Duodenal mucosa (tissue), 2 donors: ENCODE measurements around the gene YIPF3.
A peak's percentile ranks its signal among the peaks of the same experiment; 100 is the strongest.

Source experiments
- H3K27ac ChIP-seq: one replicate; pipeline ENCODE4 v1.7.0; 2013; ENCODE audit warnings: low read depth, low read length
- H3K27me3 ChIP-seq, 2 donors: one replicate each; pipeline ENCODE4 v1.7.0; 2013; ENCODE audit warnings: low read length in 2 of 2, control low read depth in 1 of 2; ENCODE audit not compliant: insufficient read depth in 2 of 2, control insufficient read depth in 1 of 2
- H3K36me3 ChIP-seq, 2 donors: one replicate each; pipeline ENCODE4 v1.7.0; 2013; ENCODE audit warnings: low read length in 2 of 2, control low read depth in 1 of 2; ENCODE audit not compliant: insufficient read depth in 2 of 2, control insufficient read depth in 1 of 2
- H3K4me1 ChIP-seq, 2 donors: one replicate each; pipeline ENCODE4 v1.7.0; 2013; ENCODE audit warnings: low read length in 2 of 2, control low read depth in 1 of 2; ENCODE audit not compliant: insufficient read depth in 2 of 2, control insufficient read depth in 1 of 2
- H3K4me3 ChIP-seq, 2 donors: one replicate each; pipeline ENCODE4 v1.7.0; 2013; ENCODE audit warnings: low read length in 2 of 2, low read depth in 1 of 2
- H3K9ac ChIP-seq, 2 donors: one replicate each; pipeline ENCODE4 v1.7.0; 2013; ENCODE audit warnings: low read length in 2 of 2, low read depth in 1 of 2
- H3K9me3 ChIP-seq, 2 donors: one replicate each; pipeline ENCODE4 v1.7.0; 2013; ENCODE audit warnings: low read length in 2 of 2, control low read depth in 1 of 2; ENCODE audit not compliant: control insufficient read depth in 1 of 2

YIPF3 gene

GRCh38 chr6:43509984-43510826, 6.5 kb downstream of the YIPF3 start, which contains the start of gene LRRC73:
TSS of gene LRRC73 (minus strand) at chr6:43510346. CDS start at chr6:43509785, 561 bp downstream.
- peaks cover 31 to 47% of the 10 kb centered on the region in 2 donors for H3K36me3 ChIP-seq
- peak within 1 kb of the TSS; percentile 58 to 63 for H3K9ac ChIP-seq
- H3K27ac ChIP-seq: peak within 1 kb of the TSS; percentile 64
- H3K9me3 ChIP-seq: no peaks in the 10 kb centered on the region
- peak within 1 kb of the TSS; percentile 47 to 75 for H3K4me3 ChIP-seq
- H3K27me3 ChIP-seq: peaks cover 0 to 15% of the 10 kb centered on the region in 2 donors
- H3K4me1 ChIP-seq: peaks cover 34% of the 10 kb centered on the region in 2 donors

- Histone ChIP-seq H3K4me1 (peaks cover 29 to 33% of the 10 kb centered on the region in 2 donors), H3K36me3 (peaks cover 27 to 46% of the 10 kb centered on the region in 2 donors), H3K27me3 (peaks cover 0 to 15% of the 10 kb centered on the region in 2 donors), H3K27ac (peak overlapping the region; percentile 64), H3K9me3 (no peaks in the 10 kb centered on the region), H3K9ac (peak overlapping the region; percentile 1 to 40), H3K4me3 (peak overlapping the region; percentile 47 to 75)
These were observed 7.4 kb downstream of the YIPF3 start for GRCh38 chr6:43509142-43509983.

- H3K9me3 ChIP-seq: no peaks in the 10 kb centered on the region
- peaks cover 0 to 15% of the 10 kb centered on the region in 2 donors for H3K27me3 ChIP-seq
- H3K36me3 ChIP-seq: peaks cover 25 to 46% of the 10 kb centered on the region in 2 donors
- H3K9ac ChIP-seq: no peak overlapping the region
- H3K4me3 ChIP-seq: peak overlapping the region; percentile 47 to 75
- H3K4me1 ChIP-seq: peaks cover 29 to 33% of the 10 kb centered on the region in 2 donors
- no peak overlapping the region for H3K27ac ChIP-seq
These were observed 8.1 kb downstream of the YIPF3 start for GRCh38 chr6:43508481-43509141.

GRCh38 chr6:43506667-43507471, 9.9 kb downstream of the YIPF3 start:
- peaks cover 0 to 15% of the 10 kb centered on the region in 2 donors for H3K27me3 ChIP-seq
- H3K27ac ChIP-seq: no peak overlapping the region

GRCh38 chr6:43506171-43506570, 10.6 kb downstream of the YIPF3 start:
- Histone ChIP-seq H3K27ac (no peak overlapping the region), H3K36me3 (peaks cover 10 to 44% of the 10 kb centered on the region in 2 donors), H3K27me3 (peaks cover 0 to 15% of the 10 kb centered on the region in 2 donors), H3K9me3 (no peaks in the 10 kb centered on the region), H3K9ac (no peak overlapping the region), H3K4me1 (peaks cover 22 to 29% of the 10 kb centered on the region in 2 donors), H3K4me3 (no peak overlapping the region)

More at GRCh38 chr6:43506667-43507471, 9.9 kb downstream of the YIPF3 start:
- H3K36me3 ChIP-seq: peaks cover 14 to 46% of the 10 kb centered on the region in 2 donors
- H3K9me3 ChIP-seq: no peaks in the 10 kb centered on the region
- H3K4me1 ChIP-seq: peaks cover 29 to 33% of the 10 kb centered on the region in 2 donors
- no peak overlapping the region for H3K9ac ChIP-seq
- no peak overlapping the region for H3K4me3 ChIP-seq

- Histone ChIP-seq H3K36me3 (peaks cover 11 to 46% of the 10 kb centered on the region in 2 donors), H3K9ac (no peak overlapping the region), H3K4me3 (no peak overlapping the region), H3K27ac (no peak overlapping the region), H3K4me1 (peaks cover 17 to 24% of the 10 kb centered on the region in 2 donors), H3K9me3 (no peaks in the 10 kb centered on the region), H3K27me3 (peaks cover 0 to 15% of the 10 kb centered on the region in 2 donors)
These were observed 11.0 kb downstream of the YIPF3 start for GRCh38 chr6:43505718-43506117.

GRCh38 chr6:43504756-43505593, 11.8 kb downstream of the YIPF3 start:
- Histone ChIP-seq H3K4me1 (peaks cover 15 to 20% of the 10 kb centered on the region in 2 donors), H3K36me3 (peaks cover 15 to 53% of the 10 kb centered on the region in 2 donors)

GRCh38 chr6:43503443-43503842, 13.3 kb downstream of the YIPF3 start:
- Histone ChIP-seq H3K9me3 (no peaks in the 10 kb centered on the region), H3K36me3 (peaks cover 30 to 68% of the 10 kb centered on the region in 2 donors), H3K4me1 (peaks cover 4 to 8% of the 10 kb centered on the region in 2 donors), H3K27me3 (peaks cover 0 to 4% of the 10 kb centered on the region in 2 donors), H3K9ac (no peak overlapping the region), H3K4me3 (no peak overlapping the region), H3K27ac (no peak overlapping the region)

More at GRCh38 chr6:43504756-43505593, 11.8 kb downstream of the YIPF3 start:
- H3K9ac ChIP-seq: no peak overlapping the region
- H3K27me3 ChIP-seq: peaks cover 0 to 15% of the 10 kb centered on the region in 2 donors
- no peaks in the 10 kb centered on the region for H3K9me3 ChIP-seq
- H3K4me3 ChIP-seq: no peak overlapping the region
- no peak overlapping the region for H3K27ac ChIP-seq
